SK-N-SH (cell line): Measurements from ENCODE around the gene FRRS1L.

Experiments
- ELF1 ChIP-seq: IDR thresholded peaks from 2 replicates; pipeline ENCODE4 v1.4.0; 2012
- TAF1 ChIP-seq: IDR thresholded peaks from 2 replicates; pipeline ENCODE4 v1.6.1; 2012; ENCODE audit warnings: low read depth, mild to moderate bottlenecking, low read length, moderate library complexity, borderline replicate concordance
- TF ChIP-seq, protein P1 (sequence below): fragments of 200-600 bp; sonication (generic); IDR thresholded peaks from 2 replicates; pipeline ENCODE4 v1.6.1; 2017; ENCODE audit warnings: antibody characterized with exemption, mild to moderate bottlenecking, moderate library complexity

DNA sequence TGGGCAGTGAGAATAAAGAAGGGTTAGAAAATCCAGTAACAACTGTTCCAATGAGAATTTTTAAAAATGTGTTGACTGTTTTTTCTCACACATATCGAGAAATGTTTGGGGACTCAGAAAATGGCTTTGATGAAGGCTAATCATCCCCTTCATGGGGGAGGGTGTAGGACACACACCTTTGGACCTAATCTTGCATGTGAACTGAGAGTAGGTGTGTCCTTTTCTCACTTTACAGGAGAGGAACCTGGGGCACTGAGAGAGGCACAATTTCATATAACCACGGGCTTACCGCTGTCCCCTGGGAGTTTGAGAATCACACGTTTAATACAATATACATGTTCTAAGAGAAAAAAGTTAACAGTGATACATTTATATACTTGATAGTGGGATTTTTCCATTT, 17.3 kb downstream of the FRRS1L start:
- TF ChIP-seq, protein P1, sequence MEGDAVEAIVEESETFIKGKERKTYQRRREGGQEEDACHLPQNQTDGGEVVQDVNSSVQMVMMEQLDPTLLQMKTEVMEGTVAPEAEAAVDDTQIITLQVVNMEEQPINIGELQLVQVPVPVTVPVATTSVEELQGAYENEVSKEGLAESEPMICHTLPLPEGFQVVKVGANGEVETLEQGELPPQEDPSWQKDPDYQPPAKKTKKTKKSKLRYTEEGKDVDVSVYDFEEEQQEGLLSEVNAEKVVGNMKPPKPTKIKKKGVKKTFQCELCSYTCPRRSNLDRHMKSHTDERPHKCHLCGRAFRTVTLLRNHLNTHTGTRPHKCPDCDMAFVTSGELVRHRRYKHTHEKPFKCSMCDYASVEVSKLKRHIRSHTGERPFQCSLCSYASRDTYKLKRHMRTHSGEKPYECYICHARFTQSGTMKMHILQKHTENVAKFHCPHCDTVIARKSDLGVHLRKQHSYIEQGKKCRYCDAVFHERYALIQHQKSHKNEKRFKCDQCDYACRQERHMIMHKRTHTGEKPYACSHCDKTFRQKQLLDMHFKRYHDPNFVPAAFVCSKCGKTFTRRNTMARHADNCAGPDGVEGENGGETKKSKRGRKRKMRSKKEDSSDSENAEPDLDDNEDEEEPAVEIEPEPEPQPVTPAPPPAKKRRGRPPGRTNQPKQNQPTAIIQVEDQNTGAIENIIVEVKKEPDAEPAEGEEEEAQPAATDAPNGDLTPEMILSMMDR, result no peak
- TF ChIP-seq ELF1 (no peak), TAF1 (no peak)
